Left colon (tissue), 2 donors: ENCODE data around the gene CAPN12. TPM values are rescaled to one million over a fixed set of nuclear protein-coding genes. Genes with fewer than 3 reads are reported as not detected.

Source experiments
- ATAC-seq: fragments of 200-7000 bp; cut with Tn5 transposase; one replicate; pipeline ENCODE4 v1.9.1; 2020; ENCODE audit warnings: mild to moderate bottlenecking, moderate library complexity
- DNase-seq, 2 donors: peaks; one replicate each; pipeline ENCODE4 v3.0.0-alpha.2; 2020
- intact Hi-C, 2 donors: fragments of 100-400 bp; cut with DNase I in 1 of 2; cut with micrococcal nuclease in 1 of 2; formaldehyde crosslinking; loops; one replicate each; pipeline versions ENCODE4 v1.11.2 to v1.14.0; 2022; cut with DNase I, micrococcal nuclease
- total RNA-seq, 2 donors: library from RNA; stranded (reverse); fragmentation: NEBNext Ultra II Directional; extraction: Animal tissue kit (Norgen Biotek cat#: 25700); gene quantifications; one replicate each; pipeline ENCODE4 v1.2.1, GENCODE V29; 2021
- donor health status: DM: no; HTN: no; CAD: no.
- donor health status: DM: yes; HTN: yes; CAD: no.

The CAPN12 gene
- total RNA-seq, 2 donors from 2014 or later, result 10.1 to 10.2 TPM

DNA sequence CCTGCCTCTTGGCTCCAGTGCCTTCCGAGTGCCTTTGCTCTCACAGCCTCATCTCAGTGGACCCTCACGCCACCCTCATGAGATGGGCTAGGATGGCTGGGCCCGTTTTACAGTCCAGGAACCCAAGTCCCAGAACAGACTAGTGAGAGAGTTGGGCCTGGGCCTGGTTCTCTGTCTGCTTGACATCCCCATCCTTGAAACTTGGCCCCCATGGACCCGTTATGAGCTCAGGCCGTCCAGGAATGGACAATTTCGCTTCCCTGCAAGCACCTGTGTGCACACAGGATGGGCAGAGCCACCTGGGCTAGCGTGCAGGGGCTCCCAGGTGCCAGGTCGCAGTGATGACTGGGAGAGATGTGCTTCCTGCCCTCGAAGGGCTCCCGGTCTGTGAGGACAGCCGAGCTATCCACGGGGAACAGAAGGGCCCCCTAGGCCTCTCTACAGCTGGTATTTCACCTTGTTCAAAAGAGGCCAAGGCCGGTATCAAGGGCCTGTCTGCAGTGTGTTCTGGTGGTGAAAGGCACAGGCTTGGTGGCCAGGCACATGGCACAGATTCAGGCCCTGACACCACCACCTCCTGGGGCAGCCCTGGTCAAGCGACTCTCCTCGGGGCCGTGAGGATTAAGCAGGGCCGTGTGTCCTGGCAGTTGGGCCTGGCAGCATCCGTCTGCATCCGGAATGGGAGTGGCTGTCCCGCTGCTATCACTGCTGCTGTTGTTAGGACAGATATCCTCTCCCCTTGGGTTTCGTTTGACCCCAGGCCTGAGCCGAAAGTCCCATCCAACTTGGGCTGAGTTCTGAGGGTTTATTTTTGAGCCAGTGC lies 38.9 kb downstream of the CAPN12 start:
- intact Hi-C loops, result no loop called here
- DNase-seq, result no peak
- ATAC-seq, result no peak

GRCh38 chr19:38704488-38705026 lies 39.7 kb downstream of the CAPN12 start:
- DNase-seq, result no peak
- ATAC-seq, result no peak
- intact Hi-C loops, result no loop called here

GRCh38 chr19:38703509-38703908 lies 40.8 kb downstream of the CAPN12 start:
- no peak for ATAC-seq
- no peak for DNase-seq
- intact Hi-C loops, result no loop called here

GRCh38 chr19:38702278-38702677 lies 42.0 kb downstream of the CAPN12 start:
- DNase-seq, result no peak
- no peak for ATAC-seq
- intact Hi-C loops, result no loop called here

GRCh38 chr19:38701455-38702063 lies 42.7 kb downstream of the CAPN12 start:
- DNase-seq (peak in 1 of 2 donors; percentile 45), ATAC-seq (peak; percentile 74)
- intact Hi-C loops, result no loop called here

DNA sequence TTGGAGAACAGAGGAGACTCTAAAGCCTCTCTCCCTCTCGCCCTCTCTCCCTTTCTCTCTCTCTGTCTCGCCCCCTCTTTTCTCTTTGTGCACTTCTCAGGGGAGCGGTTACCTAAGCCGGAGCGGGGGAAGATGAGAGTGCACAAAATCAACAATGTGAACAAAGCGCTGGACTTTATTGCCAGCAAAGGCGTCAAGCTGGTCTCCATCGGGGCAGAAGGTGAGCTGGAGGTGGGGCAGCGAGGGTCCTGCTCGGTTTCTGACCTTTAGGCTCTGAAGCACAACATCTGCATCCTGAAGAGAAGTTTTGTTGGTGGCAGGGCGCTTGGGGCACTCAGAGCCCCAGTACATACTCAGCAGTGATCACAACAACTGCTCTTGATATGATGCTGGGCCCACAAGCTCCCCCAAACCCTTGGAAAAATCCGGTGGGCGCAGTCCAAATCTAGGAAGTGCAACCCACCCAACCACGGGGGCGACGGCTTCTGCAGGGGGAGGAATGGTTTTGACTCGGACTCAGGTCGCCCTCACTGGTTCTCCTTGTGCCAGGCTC lies 43.3 kb downstream of the CAPN12 start:
- intact Hi-C loops, result no loop called here
- ATAC-seq, result no peak

DNA sequence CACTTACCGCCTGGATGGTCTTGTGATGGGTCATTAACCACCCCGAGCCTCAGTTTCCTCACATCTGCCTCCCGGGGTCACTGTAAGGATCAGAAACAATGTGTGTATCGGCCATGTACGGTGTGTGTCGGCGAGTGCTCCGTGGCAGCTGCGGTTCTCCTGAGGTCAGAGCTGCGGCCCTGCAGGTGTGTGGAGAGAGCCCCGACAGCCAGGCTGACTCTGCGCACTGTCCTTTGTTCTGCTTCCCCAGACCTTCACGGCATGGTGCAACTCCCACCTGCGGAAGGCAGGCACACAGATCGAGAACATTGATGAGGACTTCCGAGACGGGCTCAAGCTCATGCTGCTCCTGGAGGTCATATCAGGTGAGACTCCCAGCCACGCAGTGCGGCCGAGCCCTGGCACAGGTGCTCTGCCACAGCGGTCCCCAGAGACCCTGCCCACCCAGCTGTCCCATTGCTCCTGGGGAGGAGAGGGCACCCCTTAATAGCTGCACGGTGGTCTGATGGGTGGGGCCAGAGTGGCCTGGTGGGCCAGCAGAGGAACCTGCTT lies 43.8 kb downstream of the CAPN12 start:
- ATAC-seq (no peak), DNase-seq (no peak)
- intact Hi-C loops, result no loop called here

More for the DNA sequence above, 43.3 kb downstream of the CAPN12 start:
- DNase-seq, result no peak

DNA sequence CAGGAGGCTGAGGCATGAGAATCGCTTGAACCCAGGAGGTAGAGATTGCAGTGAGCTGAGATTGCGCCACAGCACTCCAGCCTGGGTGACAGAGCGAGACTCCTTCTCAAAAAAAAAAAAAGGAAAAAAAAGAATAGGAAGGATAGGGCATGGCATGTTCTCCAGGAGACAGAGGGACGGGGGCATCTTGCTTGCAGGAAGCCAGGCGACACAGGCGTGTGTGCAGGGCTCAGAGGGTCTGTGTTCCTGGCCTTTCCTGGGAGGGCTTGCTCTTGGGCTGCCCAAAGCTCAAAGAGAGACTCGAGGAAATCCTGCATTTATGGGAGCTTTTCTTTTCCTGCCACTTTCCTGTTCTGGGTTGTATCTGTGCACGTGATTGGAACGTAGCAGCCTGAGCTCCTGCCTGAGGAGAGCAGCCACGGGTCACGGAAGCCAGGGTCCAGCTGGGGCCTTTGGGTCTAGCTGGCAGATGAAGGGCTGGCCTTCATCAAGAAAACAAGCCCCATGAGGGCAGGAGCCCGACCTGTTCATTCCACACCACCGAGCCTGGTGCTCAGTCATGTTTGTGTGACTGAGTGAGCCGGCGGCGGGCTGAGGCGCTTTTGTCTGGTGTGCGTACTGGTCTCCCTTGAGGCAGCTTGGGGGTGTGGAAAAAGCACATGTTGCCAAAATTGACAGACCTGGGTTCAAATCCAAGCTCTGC lies 44.5 kb downstream of the CAPN12 start:
- ATAC-seq (no peak), DNase-seq (no peak)
- intact Hi-C loops, result no loop called here

DNA sequence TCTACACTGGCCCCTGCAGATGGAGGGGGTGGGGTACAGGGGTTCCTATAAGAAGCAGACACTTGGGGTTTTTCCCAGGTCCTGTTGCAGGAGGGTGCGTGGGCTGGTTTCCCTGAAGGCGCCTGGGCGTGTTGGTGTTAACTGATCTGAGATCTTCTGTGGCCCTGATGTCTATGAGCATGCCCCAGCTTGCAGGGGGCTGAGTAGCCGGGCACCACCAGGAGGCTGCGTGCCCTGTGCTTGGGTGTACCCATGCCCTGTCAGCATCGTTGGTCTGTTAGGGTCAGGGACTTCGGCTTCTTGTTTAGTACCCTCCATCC lies 45.3 kb downstream of the CAPN12 start:
- intact Hi-C loops, result no loop called here
- DNase-seq (no peak), ATAC-seq (no peak)

DNA sequence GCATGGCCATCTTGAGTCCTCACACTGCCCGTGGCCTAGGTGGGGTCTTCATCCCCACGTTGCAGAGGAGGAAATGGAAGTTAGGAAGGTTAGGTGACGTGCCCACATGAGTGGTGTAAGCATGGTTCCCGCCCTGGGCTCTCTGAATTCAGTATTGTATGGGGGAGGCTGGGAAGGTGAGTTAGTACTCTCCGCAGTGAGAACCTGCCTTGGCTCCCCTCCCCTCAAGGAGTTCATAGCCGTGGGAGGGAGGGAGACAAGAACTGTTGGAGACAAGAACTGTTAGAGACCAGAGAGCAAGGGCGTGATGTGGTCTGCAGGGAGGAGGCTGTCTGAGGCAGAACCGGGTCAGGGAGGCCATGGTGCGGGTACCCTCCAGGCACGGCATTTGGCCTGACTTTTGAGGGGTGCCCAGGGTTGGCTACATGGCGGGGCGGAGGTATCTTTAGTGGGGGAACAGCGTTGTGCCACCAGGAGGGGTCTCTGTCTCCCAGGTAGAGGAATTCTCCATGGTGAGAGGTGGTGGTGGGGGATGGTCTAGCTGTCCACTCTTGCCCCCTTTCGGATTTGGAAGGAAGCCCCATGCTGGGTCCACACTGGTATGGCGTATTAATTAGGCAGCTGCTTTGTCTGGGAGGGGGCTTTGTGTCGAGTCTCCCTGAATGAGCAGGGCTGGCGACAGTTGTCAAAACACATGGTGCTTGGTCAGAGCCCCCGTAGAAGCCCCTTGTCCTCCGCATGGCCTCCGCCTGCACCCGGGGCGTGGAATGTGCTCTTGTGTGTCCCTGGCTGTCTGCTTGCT lies 45.8 kb downstream of the CAPN12 start:
- intact Hi-C loops, result no loop called here
- no peak for ATAC-seq
- DNase-seq, result no peak

DNA sequence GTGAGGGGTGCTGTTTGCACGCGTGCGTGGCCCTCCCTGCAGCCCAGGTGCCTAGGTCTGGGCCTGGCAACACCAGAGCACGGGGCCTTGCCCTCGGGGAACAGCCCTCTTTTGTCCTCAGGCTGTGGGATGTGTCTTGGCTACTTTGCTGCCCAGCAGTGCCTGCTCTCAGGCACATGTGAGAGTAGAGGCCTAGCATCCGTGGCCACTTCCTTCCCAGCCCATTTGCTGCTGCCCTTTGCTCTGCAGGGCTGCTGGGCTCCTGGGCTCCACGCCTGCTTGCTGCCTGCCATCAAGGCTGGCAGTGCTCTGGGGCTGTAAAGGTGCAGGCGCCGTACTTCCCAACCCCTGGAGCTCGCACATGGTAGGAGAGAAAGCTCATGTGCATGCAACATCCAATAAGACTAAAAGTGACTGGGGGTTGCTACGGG lies 46.6 kb downstream of the CAPN12 start:
- intact Hi-C loops, result no loop called here
- peak; percentile 54 for ATAC-seq
- no peak for DNase-seq

- intact Hi-C loops, result no loop called here
- no peak for ATAC-seq
- DNase-seq, result no peak
Observed at GRCh38 chr19:38697197-38697596, 47.1 kb downstream of the CAPN12 start.

GRCh38 chr19:38696729-38697055 lies 47.6 kb downstream of the CAPN12 start:
- intact Hi-C loops, result no loop called here
- ATAC-seq (no peak), DNase-seq (no peak)

- intact Hi-C loops, result no loop called here
- no peak for DNase-seq
Observed at GRCh38 chr19:38695832-38696728, 48.2 kb downstream of the CAPN12 start.

GRCh38 chr19:38695317-38695683 lies 49.0 kb downstream of the CAPN12 start:
- DNase-seq, result no peak
- intact Hi-C loops, result no loop called here
- peak; percentile 50 for ATAC-seq

More at GRCh38 chr19:38695832-38696728, 48.2 kb downstream of the CAPN12 start:
- no peak for ATAC-seq

DNA sequence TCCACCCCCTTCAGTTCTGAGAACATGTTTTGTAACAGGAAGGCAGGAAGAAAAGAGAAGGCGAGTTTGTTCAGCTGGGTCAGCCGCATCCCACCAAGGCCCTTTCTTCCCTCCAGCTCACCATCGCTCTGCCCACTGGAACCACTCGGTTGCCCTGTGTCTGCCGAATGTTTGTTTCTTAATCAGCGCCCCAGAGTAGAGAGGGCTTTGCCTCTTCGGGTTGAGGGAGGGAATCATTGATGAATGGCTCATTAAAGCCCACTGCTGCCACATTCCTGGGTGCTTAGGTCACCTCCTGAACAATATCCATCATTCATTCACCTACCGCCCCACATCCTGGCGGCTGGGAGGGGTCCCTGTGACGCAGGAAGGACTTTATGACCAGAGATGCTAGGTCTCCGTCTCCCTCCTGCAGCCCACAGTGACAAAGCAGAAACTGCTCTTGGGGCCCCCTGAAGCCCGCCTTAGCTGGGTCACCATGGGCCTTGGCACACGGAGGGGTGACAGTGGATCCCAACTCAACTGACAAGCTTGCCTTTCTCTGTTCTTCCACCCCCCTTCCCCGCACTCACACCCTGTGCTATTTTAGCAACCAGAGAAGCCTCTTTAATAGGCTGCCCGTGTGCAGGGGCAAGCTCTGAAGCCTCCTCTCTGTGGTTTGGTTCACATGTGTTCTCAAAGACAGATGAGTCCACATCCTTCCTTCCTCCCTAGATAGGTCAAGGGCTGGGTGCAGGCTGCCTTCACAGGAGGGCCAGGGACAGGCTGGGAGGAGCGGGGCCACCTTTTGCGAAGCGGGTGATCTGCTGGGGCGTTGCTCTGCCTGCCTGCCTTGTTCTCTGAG lies 50.7 kb downstream of the CAPN12 start:
- DNase-seq (no peak), ATAC-seq (peak; percentile 16)
- intact Hi-C loops, result no loop called here
